Pancreas (tissue), 10 donors: ENCODE data around the gene NUB1. TPM values are rescaled to one million over a fixed set of nuclear protein-coding genes. Genes with fewer than 3 reads are reported as not detected.

Source experiments
- ATAC-seq, 4 donors: fragments of 200-7000 bp; cut with Tn5 transposase; one replicate each; pipeline versions ENCODE4 v1.8.0 to v1.9.1; 2020; ENCODE audit warnings: mild to moderate bottlenecking in 4 of 4, moderate library complexity in 4 of 4
- DNase-seq, 6 donors: peaks; one replicate each; pipeline ENCODE4 v3.0.0-alpha.2; 2020
- FAIRE-seq: peaks from 2 replicates; lab custom pipeline; 2012; peaks lifted over from hg19 to GRCh38; lab: Jason Lieb, UNC
- H3K27ac ChIP-seq, 4 donors: fragments of 200-600 bp; sonication (generic); 1 replicate in 3 of 4; 2 replicates in 1 of 4; pipeline versions ENCODE4 v1.5.0 to v1.8.0; 2020
- H3K27me3 ChIP-seq, 4 donors: fragments of 200-600 bp; one replicate each; pipeline ENCODE4 v1.8.0; 2021
- H3K36me3 ChIP-seq, 3 donors: fragments of 200-600 bp; sonication (generic) in 1 of 3; one replicate each; pipeline versions ENCODE4 v1.5.0 to v1.8.0; 2020 to 2021
- H3K4me1 ChIP-seq, 3 donors: fragments of 200-600 bp; one replicate each; pipeline ENCODE4 v1.8.0; 2021
- H3K4me3 ChIP-seq, 4 donors: fragments of 200-600 bp; sonication (generic) in 2 of 4; one replicate each; pipeline versions ENCODE4 v1.5.0 to v1.8.0; 2020 to 2021
- H3K9me3 ChIP-seq, 4 donors: fragments of 200-600 bp; one replicate each; pipeline ENCODE4 v1.8.0; 2021
- WGBS, 2 donors: extraction: QIAGEN DNeasy Blood & Tissue Kit; methylation state at CpG; one replicate each; pipeline ENCODE4 v1.1.7; 2013; 5-methylcytosine and 5-hydroxymethylcytosine counted together
- intact Hi-C, 3 donors: fragments of 100-400 bp; cut with DNase I; formaldehyde crosslinking; loops; one replicate each; pipeline versions ENCODE4 v1.11.1 to v1.14.2; 2022
- polyA plus RNA-seq, 2 donors: library from polyadenylated mRNA; stranded (reverse); fragments of 200-250 nt; gene quantifications; one replicate each; pipeline ENCODE4 v1.2.3, GENCODE V29; 2013
- total RNA-seq, 6 donors: library from RNA; stranded (reverse); fragmentation: NEBNext Ultra II Directional in 4 of 6; extraction: Animal tissue kit (Norgen Biotek cat#: 25700) in 4 of 6; gene quantifications; one replicate each; pipeline versions ENCODE4 v1.2.1 to v1.2.4, GENCODE V29; 2021 to 2023
- TF ChIP-seq, protein P1 (sequence below), 4 donors: fragments of 200-600 bp; sonication (generic) in 3 of 4; IDR thresholded peaks; one replicate each; pipeline versions ENCODE4 v1.5.0 to v1.8.0; 2021; ENCODE audit warnings: antibody characterized with exemption in 4 of 4
- donor health status: healthy with polysubstance abuse.
- donor health status: DM: no; HTN: no; CAD: no; lungs with moderate emphysema.
- donor health status: DM: no; HTN: no; CAD: no.
- donor health status: control.
- donor health status: control.
- donor health status: Bipolar disorder and iron deficiency.
- donor health status: DM: yes; HTN: yes; CAD: no.
- donor health status: DM: no; HTN: no; CAD: no.
- donor health status: DM: no; HTN: no; CAD: no.
- donor health status: DM: yes; HTN: yes; CAD: no.

The NUB1 gene
- total and polyA plus RNA-seq, 8 donors = 19.5 to 30.6 (median 23.8) TPM

DNA sequence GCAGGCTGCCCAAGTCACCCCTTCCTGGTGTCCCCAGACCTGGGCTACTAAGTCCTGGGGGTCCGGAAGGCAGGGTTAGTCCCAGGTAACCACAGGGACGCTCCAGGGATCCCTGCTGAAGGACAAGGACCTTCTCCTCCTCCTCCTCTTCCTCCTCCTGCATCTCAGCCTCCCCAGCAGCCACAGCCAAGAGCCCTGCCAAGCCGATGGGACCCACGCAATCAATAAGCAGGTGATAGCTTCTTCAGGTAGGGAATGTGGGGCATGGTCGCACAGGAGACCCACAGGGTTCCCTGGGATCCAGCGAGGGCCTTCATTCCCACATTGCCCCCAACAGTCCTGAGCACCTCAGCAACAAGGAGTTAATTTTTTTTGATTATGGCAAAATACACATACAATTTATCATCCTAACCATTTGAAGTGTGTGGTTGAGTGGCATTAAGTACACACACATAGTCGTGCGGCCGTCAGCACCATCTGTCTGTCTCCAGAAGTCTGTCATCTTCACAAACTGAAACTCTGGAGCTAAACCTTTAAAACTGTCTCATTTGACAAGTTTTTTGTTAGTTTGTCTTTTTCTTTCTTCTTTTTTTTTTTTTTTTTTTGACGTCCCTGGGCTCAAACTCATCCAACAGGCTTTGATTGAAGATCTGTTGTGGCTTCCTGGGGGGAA is 86.2 kb downstream of the NUB1 start:
- intact Hi-C loops = no loop called here
- FAIRE-seq (no peak), ATAC-seq (no peak), DNase-seq (peak in 1 of 6 donors; percentile 36)
- TF ChIP-seq, protein P1, sequence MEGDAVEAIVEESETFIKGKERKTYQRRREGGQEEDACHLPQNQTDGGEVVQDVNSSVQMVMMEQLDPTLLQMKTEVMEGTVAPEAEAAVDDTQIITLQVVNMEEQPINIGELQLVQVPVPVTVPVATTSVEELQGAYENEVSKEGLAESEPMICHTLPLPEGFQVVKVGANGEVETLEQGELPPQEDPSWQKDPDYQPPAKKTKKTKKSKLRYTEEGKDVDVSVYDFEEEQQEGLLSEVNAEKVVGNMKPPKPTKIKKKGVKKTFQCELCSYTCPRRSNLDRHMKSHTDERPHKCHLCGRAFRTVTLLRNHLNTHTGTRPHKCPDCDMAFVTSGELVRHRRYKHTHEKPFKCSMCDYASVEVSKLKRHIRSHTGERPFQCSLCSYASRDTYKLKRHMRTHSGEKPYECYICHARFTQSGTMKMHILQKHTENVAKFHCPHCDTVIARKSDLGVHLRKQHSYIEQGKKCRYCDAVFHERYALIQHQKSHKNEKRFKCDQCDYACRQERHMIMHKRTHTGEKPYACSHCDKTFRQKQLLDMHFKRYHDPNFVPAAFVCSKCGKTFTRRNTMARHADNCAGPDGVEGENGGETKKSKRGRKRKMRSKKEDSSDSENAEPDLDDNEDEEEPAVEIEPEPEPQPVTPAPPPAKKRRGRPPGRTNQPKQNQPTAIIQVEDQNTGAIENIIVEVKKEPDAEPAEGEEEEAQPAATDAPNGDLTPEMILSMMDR (IDR thresholded peaks at IDR 0.05) = no peak
- Histone ChIP-seq H3K4me1 (peaks cover 0 to 12% (median 0%) of the 10 kb centered on the region in 3 donors), H3K27ac (no peak overlapping the region), H3K36me3 (no peaks in the 10 kb centered on the region), H3K27me3 (no peaks in the 10 kb centered on the region), H3K9me3 (no peaks in the 10 kb centered on the region), H3K4me3 (no peak overlapping the region)
- 48 to 53% methylated on average over 10 of the region's 10 CpGs for WGBS, 2 donors

Other genes with a start within 250 kb of the NUB1 start
- not detected for gene GBX1, start 174.1 kb upstream of the NUB1 start, total RNA-seq
- gene GBX1, start 174.1 kb upstream of the NUB1 start, polyA plus RNA-seq = not detected
- not detected for gene ASB10, start 154.6 kb upstream of the NUB1 start, total RNA-seq
- gene ASB10, start 154.6 kb upstream of the NUB1 start, polyA plus RNA-seq = not detected
- not detected for gene H2BK1, start 131.3 kb upstream of the NUB1 start, total RNA-seq
- not detected for gene H2BK1, start 131.3 kb upstream of the NUB1 start, polyA plus RNA-seq
- gene ABCF2, start 114.6 kb upstream of the NUB1 start, total RNA-seq = 10 to 100 TPM in 4 of 6 donors, 1 to 10 TPM in 2; 7.1 to 13.6 (median 11.9) TPM
- 10 to 100 TPM in 1 of 2 donors, 1 to 10 TPM in 1; 9.7 to 10.9 TPM for gene ABCF2, start 114.6 kb upstream of the NUB1 start, polyA plus RNA-seq
- gene CHPF2, start 109.3 kb upstream of the NUB1 start, total RNA-seq = 10 to 100 TPM; 12.8 to 27.9 (median 18.9) TPM
- gene CHPF2, start 109.3 kb upstream of the NUB1 start, polyA plus RNA-seq = 10 to 100 TPM; 35.3 to 38.6 TPM
- gene SMARCD3, start 93.1 kb upstream of the NUB1 start, total RNA-seq = 10 to 100 TPM; 13.0 to 30.8 (median 15.3) TPM
- gene SMARCD3, start 93.1 kb upstream of the NUB1 start, polyA plus RNA-seq = 10 to 100 TPM; 46.6 to 69.9 TPM
- gene WDR86, start 68.2 kb downstream of the NUB1 start, total RNA-seq = 1 to 10 TPM in 3 of 6 donors, under 1 TPM in 3; 0.28 to 1.7 (median 0.90) TPM
- 1 to 10 TPM in 1 of 2 donors, under 1 TPM in 1; 0.99 to 1.7 TPM for gene WDR86, start 68.2 kb downstream of the NUB1 start, polyA plus RNA-seq
- under 1 TPM in 2 of 6 donors, not detected in 4; 0.09 to 0.18 TPM for gene CRYGN, start 98.3 kb downstream of the NUB1 start, total RNA-seq
- under 1 TPM; 0.07 to 0.08 TPM for gene CRYGN, start 98.3 kb downstream of the NUB1 start, polyA plus RNA-seq
- 10 to 100 TPM; 28.6 to 48.1 (median 35.8) TPM for gene RHEB, start 178.1 kb downstream of the NUB1 start, total RNA-seq
- 10 to 100 TPM; 32.9 to 65.9 TPM for gene RHEB, start 178.1 kb downstream of the NUB1 start, polyA plus RNA-seq